NCI-H2196 (cell line): ENCODE data around the gene KHDC4.
A peak's percentile ranks its signal among the peaks of the same experiment; 100 is the strongest.

Experiments used
- DNase-seq: peaks from one replicate; lab custom pipeline; 2025; ENCODE audit not compliant: unreplicated experiment; lab: John Stamatoyannopoulos, UW

The KHDC4 gene

DNA sequence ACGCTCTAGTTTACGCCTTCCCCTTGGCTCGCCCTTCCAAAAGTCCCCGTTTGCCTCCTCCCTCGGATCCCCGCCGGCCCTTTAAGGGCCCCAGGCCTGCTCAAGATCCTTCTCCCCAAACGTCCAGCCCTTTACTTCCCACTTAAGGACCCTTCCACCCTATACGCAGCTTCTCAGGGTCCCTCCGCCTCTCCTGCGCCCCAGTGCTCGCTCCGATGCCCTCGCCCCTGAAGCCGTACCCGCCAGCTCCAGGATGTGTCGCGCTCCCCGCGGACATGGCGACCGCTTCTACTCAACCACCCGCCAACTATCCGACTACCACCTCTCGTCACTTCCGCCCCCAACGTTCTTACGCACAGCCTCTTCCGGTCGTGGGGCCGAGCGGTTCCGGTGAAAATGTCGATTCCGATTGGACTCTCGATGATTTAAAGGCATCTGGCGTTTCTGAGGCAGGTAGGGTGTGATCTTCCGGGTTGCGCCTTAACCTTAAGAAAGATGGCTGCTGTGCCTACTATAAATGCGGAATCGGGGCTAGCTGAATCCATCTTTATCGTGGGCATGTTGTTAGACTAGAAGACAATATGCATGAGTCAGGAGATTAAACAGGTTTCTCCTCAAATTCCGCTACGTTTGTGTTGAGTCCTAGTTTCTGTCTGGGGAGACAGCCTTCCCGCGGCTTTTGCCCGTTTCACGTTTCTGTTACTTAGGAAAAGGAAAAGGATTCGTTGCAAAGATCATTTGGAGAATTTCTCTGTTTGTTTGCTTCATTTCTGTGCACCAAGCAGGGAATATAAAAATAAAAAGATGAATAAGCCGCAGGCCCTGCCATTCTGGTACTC lies at the start of gene KHDC4:
TSS of gene KHDC4 (minus strand) at position 317 of the 839 bp plus-strand sequence. CDS start at position 277, 40 bp downstream.
- peak; percentile 97 for DNase-seq

DNA sequence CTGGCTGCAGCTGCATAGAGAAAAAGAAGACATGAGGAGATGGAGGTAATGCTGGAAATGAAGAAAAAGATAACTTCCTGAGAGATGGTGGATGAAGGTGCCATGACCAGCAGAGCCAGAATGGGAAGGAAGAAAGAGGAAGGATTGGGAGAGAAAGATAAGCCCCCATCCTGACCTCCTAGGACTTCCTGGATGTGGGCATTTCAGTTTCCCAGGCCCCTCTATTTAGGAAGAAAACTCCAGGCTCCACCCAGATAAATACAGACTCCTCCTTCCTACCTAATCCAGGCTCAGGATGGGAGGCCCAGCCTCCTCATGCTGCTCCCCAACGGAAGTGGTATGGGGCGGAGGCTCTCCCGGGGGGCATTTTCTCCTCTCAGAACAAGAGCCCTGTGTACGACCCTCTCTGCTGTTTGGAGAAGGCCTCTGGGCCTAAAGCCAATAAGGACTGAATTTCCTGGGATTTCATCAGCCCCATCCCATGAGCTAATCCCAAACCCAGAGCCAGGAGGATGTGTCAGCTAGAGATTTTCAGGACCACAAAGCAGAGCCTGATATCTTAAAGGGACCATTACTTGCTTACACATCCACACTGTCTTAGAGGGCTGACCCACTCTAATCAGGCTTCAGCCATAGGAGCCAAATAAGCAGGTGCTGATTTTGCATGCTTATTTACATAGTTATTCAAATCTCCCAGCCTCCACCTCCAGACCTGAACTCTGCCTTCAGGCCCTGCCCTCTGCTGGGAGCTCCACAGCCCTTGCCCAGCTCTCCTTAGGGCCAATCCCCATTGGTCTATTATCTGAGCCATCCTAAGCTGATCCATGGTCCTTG lies 49.2 kb upstream of the KHDC4 start:
- peak; percentile 85 for DNase-seq

DNA sequence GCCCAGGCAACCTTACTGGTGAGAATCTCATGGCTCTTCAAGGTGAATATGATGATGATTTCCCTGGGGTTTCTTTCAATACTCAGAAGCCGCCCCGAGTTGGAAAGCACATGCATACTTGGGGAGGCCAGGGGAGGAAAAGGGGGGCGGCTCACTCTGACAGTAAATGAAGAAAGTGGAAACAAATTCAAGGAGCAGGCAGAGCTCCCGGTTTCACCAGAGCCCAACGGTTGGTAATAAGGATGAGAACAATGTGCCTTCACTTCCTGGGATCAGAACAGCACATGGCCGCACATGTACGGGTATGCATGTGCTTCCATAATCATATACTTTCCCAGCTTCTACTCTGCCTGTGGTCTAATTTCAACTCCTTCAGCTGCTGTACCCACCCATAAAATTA lies 47.9 kb upstream of the KHDC4 start:
- DNase-seq = no peak

DNA sequence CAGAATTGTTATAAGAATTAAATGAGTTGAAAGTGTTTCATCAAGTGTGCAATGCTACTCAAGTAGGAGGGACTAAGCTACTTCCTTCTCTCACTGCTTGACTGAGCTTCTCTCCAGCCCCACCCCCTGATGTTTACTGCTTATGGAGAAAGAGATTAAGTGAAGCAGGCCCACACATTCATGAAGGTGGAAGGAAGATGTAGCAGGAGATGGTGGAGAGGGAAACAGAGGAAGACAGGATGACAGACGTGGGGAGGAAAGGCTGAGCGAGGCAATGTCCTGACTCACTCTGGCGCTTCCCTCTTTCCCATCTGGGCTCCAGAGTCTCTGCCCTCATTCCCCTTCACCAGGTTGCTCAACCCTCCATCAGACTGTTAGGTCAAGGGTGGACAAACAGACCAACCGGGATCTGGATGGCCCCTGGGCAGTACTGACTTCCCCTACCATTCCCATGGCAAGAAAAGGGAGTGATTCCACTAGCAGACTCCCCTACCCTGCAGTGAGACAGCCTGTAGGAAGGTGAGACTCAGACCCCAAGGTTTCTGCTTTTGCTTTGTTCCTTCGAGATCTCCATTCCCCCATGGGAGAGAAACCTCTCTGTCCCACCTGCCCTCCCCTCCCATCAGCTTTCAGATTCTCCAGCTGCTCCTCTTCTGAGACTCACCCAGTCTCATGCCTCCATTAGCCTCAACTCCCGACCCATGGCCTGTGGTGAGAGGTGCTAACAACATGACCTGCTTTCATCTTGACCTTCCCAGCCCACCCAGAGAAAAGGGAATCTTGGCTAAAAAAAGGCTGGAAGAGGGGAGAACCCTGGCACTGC lies 47.3 kb upstream of the KHDC4 start:
- DNase-seq = no peak

DNA sequence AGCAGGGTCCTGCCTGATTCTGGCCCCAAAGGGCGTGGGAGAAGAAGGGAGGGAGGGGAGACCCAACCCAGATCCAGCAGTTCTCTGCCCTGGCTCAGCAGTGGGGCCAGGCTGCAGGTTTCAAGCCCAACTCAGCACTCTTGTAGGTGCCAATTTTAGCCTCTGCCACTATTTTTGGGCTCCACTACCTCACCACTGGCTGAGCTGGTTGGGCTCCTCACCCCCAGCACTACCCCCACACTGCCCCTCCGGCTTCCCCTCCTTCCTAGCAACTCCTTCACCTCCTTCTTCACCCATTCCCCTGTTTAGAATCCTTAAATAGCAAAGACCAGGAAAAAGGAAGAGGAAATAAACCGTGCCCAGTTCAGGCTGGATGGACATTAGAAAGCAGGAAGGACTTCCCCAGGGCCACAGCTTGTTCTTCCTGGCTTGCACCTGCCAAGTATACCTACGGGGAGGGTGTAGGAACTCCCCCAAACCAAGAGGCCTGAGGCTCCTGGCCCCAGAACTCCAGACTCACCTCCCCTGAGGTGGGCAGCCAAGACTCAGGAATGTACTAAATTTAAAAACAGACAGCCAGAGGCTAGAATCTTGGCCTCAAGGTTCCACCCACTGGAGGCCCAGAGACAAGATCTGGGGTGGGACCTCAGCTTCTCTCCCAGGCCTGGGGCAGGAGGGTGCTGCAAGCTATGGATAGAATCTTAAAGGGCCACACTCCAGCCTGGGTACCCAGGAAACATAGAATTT lies 45.6 kb upstream of the KHDC4 start:
- DNase-seq = no peak

DNA sequence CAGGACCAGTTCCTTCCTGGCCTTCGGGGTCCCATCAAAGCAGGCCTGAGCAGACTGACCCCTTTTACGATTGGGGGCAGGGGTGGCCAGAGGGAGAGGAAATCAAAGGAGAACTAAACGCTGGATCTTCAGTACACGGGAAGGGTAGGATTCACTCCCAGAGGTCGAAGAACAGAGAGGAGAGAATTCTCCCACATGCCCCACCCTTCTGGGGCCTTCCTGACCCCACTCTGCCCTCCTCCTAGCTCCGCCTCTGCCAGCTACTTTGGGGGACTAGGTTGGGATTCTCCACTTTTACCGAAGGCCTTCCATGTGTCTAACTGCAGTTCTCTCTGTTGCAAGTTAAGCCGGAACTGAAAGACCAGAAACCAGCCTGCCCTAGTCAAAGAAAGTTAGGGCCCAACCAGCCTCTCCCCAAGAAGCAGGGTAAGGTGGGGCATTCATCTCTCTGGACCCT lies 44.8 kb upstream of the KHDC4 start:
- no peak for DNase-seq

DNA sequence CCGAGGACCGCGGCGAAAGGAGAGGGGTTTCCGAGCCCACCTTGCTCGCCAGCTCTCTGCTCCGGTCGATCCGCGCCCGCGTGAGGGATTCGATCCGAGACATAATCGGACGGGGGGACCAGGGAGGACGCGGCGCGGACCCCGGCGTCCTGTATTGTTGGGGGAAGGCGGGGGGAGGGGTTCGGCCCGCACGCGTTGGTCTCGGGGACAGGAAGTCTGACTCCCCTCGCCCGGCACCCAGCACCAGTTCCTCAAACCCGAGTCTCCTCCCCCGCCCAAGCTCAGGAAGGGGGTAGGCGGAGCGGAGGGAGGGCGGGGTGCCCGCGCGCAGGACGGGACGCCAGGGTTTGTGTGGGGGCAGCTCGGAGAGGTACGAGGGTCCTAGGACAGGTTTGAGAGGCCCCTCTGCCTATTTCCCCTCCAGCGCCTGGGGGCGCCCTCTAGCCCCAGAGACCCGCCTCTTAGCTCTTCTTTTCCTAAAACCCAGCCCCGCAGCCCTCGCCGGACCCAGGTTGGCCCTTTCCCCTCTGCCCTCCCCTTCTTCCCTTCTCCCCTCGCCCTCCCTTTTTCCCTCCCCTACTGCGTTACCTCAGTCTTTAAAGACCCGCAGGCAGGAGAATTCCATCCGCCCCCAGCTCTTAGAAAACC lies 44.2 kb upstream of the KHDC4 start, which contains the start of gene ARHGEF2:
TSS of gene ARHGEF2 (minus strand) at position 223 of the 648 bp plus-strand sequence. CDS start at position 103, 120 bp downstream.
- peak; percentile 44 for DNase-seq

DNA sequence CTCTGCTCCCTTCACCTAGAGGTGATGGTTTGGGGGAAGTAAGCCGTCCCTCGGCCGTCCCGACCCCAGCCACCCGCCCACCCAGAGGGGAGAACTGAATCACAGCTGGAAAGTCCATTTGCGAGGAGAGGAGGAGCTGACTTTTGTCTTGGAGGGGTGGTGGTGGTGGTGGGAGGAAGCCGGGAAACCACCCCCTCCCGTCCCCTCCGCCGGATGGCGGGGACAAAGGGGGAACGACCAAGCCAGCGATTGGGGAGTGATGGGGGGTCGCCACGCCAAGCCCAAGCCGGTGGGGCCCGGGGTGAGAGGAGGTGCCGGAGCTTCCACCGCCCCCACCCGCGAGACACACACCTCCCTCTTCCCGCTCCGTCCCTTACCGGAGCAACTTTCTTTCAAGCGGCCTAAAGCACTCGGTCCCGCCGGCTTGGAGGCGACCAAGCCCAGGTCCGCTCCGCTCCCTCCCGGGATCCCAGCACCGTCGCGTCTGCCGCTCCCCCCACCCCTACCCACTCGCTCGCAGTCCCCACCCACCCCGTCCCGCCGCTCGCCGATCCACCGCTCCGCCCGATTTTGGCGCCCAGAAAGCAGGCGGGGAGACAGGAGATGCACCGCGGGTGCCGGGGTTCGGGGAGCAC lies 43.6 kb upstream of the KHDC4 start:
- no peak for DNase-seq

DNA sequence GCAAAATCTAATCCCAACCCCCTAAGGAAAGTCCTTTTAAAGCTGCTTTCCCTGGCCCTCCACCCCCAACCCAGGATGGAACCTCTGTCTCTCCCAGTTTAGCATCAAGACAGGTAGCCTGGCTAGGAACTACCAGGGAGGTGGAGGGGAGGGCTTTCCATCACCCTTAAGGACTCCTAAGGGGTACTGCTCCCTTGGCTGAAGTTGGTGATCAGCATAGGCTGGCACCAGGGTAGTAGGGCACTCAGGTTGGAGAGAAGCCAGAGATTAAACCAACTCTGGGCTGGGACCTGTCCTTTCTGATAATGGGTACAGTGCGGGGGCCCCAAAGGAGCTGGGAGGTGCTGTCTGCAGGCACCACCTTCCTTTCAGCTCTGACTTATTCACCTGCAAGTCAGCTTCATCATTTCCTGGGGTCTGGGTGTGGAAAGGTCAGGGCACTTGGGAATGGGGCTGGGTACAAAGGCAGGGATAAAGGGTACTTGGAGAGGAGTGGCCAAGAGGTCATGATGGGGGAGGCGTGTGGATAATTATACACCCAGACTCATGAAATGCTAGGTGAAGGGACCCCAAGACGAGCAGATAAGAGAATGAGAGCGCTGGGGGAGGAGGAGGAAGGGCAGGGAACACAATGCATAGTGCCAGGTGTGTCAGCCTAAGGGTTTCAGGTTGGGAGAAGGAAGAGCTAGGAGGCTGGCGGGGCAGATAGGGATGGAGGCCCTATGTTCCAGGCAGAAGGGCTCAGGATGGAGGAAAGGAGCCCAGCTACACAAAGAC lies 42.9 kb upstream of the KHDC4 start:
- no peak for DNase-seq

DNA sequence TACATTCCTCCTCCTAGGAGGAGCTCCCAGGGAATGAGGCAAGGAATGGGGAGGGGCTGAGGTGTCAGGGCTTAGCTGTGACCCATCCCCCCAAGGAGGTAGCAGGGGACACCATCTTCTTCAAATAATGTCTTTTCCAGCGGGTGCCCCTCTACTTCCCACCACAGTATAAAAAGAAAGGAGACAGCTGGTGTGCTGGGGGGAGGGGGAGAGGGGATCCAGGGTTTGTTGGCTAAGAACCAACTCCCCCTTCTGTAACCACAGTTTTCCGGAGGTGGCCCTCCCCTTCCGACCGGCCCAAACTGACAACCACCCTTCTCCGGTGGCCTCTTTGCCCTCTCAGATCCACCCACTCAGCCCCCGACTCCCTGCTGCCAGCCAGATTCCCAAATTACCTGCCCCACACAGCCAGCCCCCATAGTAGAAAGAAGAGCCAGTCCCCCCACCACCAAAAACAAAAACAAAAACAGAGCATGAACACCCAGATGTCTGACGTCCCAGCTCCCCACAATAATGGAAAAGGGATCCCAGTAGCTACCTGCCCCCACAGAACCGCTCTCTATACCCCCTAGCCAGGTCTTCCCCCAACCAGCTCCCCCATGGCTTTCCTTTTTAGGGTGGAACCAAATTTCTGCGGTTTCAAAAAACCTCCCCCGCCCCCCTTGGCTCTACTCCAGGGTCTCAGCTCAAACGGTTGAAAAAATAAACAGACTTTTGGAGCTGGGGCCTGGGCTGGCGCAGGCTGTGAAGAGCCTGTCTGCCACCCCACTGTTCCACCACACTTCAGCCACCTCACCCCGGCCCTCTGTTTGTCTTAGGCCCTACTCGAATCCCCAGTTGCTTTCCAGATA lies 42.1 kb upstream of the KHDC4 start:
- DNase-seq = peak; percentile 28

DNA sequence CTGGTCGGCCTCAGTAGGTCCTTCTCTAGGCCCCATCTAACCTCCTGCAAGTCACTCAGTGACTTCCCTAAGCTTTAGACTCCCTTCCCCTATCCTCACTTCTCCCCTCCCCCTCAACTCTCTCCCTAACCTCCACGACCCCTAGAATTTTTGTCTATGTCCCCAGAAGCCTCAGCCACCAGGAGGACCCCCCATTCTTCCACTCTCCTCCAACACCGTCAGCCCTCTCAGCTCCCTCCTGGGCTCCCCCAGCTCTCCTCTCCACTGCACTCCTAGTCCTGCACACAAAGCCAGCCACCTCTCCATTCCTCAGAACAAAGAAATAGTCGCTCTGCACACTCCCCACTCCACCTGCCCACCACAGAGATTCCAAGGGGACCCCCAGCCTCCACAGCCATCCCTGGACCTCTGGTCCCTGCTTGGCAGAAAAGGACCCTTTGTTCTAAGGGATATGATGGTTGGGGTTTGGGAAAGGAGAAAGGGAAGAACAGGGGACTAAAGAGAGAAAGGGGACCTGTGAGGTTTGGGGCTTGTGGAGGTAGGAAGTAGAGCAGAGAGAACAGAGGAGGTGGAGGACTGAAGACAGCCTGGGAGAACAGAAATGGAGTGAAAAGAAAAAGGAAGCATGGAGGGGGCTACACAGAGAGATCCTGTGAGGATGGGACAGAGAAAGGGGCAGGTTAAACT lies 41.3 kb upstream of the KHDC4 start:
- DNase-seq = no peak

DNA sequence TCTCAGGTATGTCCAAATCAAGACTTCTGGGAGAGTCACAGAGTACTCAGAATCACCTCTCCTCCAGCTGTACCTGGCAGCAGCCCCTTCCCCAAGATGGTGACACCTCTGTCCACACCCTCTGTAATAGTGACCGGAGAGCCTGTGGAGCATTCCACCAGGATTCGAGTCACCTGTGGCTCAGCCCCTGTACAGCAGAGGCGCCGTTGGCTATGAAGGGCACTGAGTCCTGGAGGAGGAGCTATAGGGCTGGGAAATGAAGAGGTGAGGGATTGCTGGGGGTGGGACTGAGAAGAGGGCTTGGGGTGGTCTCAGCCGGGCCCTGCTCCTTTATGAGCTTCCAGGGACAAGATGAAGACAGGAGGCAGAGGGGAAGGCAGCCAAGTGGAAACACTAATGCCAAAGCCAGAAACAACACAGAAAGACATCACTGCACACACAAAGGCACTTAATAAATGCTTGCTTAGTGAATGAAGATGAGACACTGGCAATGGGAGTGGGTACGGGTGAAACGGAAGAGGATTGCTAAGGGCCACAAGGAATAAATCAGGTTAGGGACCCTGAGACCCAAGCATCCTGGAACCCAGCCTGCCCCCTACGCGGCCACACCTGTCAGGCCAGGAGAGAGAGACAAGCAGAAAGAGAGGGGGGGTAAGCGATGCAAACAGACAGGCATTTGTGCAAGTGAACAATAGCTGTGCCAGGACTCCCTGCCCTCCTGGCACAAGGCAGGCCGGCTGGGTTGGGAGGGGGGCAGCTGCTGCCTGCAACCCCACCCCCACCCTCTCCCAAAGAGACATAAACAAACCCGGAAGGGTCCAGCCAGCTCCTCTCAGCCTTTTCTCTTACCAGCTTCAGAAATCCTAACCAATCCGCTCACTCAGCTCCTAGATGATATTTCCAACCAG lies 40.2 kb upstream of the KHDC4 start:
- DNase-seq = peak; percentile 62

DNA sequence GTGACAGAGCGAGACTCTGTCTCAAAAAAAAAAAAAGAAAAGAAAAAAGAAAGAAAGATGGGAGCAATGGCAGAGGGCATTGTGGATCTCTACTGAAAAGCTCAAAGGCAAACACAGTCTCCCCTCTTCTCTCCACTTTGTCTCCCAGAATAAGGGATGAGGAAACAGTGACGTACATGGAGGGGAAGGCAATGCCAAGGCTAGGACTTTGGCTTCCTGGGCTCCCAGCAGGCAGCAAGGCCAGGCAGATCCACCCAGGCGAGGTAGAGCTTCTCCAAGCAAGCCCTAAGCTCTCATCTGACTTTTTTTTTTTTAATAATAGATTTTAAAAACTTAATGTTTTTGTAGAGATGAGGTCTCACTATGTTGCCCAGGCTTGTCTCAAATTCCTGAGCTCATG lies 39.5 kb upstream of the KHDC4 start:
- no peak for DNase-seq

DNA sequence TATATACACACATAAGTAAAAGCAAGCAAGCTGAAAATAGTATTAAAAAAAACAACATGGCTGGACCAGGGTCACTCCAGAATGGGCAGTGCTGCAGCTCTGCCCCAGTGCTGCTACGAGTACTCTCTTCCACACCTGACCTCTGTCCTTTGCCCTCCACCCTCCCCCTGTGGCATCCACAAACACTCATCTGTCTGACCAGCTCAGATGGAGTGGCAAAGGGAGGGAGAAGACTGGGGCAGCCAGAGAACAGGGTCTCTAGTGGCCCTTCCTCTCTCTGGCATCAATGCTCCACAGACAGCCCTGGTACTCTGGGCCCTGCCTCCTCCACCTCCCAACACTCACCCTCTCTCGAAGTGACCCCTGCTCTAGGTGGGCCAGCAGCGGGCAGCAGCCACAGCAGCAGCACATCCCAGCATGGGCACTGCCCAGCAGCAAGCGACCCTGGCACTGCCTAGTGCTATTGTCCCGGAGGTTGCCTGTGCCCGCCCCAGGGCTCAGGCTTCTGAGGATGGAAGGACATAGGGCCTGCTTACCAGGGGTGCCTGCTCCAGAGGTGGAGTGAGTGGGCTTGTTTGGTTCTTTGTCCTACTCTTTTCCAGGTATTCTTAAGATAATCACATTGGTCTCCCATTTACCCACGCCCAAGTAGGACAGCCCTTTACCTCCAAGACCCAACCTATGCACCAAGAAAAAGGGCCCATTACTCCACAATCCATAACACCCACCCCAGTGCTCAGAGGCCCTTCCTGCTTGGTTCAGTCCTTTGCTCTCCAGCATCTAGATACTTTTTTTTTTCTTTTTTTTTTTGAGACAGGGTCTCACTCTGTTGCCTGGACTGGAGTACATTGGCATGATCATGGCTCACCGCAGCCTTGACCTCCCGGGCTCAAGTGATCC lies 37.9 kb upstream of the KHDC4 start:
- no peak for DNase-seq

DNA sequence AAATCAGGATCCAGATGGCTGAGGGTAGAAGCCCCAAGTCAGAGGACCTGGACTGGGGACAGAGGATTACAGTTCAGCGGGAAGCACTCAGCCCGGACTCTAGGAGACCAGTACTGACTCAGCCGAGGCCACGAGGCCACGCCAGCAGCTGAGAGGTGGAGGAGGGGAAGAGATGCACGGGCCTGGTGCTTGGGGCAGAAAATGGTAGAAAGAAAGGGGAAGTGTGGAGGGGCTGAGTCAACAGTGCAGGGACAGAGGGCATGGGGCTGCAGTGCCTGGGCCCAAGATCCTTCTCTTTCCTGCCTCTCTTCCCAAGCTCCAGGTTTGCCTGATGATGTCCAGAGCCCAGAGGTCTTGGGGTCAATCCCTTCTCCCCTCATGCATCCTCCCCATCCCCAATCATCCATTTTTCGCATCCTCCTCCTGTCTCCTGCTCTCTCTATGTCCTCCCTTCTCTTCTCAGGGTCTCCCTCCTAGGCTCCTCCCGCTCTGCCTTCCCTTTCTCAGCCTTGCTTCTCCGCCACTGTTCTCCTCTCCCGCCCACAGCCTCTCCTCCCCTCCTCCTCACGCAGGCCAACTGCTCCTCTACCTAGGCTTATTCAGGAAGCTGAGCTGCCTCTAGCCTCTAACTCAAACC lies 36.4 kb upstream of the KHDC4 start:
- no peak for DNase-seq
